GM08714 (cell line): Measurements from ENCODE around the gene EXOSC9.

ENCODE experiments used
- H3K4me3 ChIP-seq: fragments of 200-500 bp; sonication (Bioruptor generic); 2 replicates; pipeline ENCODE4 v1.5.1; 2014; ENCODE audit warnings: mild to moderate bottlenecking, low read length, inconsistent platforms
- ZNF274 ChIP-seq: IDR thresholded peaks from 2 replicates; pipeline ENCODE4 v1.6.1; 2012; ENCODE audit warnings: mild to moderate bottlenecking, low read depth, low read length

EXOSC9 gene

DNA sequence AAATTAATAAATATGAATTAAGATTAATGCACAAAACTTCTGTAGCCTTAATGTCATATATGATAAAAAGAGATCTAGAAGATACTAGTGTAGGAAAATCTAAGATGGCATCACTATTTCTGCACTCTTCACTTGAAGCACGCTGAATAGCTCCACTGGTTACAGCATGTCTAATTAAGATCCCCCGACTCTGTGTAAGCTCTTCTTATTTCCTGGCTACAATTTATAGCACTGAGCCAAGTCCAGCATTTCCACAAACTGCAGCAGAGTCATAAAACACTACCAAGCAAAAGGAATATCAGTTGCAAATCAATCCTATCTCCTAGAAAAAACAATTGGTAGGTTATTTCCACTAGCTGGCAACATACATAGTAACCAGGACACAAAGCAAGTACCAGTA is 23.8 kb downstream of the EXOSC9 start:
- H3K4me3 ChIP-seq: no peak overlapping the region
- TF ChIP-seq ZNF274: no peak

DNA sequence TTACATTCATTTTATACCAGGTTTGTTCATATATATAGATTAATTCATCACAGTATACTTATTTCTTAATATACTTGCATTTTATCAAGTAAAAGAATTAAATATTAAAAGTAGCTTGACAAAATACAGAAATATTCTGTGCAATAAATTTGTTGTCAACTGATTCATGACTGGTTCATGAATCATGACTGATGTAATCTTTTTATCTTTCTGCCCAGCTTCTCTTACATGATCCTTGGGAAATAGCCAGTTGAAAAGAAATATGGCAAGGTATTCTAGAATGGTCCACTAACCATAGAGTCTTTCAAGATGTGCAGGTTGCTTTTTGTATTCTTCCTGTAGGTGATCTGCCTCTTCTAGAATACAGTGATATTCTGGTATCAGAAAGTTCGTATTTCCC is 26.7 kb downstream of the EXOSC9 start:
- H3K4me3 ChIP-seq: no peak overlapping the region
- TF ChIP-seq ZNF274: no peak

DNA sequence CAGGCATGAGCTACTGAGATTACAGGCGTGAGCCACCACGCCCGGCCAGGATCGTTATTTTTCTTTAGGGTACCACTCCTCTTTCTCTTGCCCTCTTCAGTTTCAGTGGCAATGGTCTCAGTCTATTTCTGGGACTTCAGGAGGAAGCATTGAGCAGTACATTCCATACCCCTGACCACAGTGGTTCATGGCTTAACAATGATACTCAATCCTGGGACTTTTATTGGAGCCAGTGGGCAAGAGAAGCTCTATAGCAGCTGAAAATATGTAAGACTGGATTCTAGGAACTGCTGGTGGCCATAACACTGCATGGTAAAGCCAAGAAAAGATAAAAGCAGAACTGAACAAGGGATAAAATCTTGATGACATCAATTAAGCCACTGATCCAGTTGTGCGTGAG is 28.4 kb downstream of the EXOSC9 start:
- TF ChIP-seq ZNF274: no peak

DNA sequence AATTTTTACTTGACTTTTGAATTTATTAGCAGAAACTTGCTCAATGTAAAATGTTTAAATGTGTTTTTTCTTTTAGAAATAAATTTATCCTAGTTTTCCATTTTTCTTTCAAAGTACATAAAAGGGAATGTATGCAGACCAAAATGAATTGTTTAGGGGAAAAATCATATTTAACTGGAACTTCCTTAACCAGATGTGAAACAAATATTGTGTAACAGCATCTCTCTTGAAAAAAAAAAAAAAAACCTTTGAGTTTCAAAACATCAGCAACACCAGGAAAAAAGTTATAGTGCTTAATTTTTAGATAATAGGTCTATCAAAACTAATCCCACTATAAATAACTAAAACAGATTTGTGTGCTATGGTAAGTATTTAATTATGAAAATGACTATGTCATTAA is 37.0 kb downstream of the EXOSC9 start:
- H3K4me3 ChIP-seq: no peak overlapping the region
- TF ChIP-seq ZNF274: no peak

More for the DNA sequence above, 28.4 kb downstream of the EXOSC9 start:
- no peak overlapping the region for H3K4me3 ChIP-seq

DNA sequence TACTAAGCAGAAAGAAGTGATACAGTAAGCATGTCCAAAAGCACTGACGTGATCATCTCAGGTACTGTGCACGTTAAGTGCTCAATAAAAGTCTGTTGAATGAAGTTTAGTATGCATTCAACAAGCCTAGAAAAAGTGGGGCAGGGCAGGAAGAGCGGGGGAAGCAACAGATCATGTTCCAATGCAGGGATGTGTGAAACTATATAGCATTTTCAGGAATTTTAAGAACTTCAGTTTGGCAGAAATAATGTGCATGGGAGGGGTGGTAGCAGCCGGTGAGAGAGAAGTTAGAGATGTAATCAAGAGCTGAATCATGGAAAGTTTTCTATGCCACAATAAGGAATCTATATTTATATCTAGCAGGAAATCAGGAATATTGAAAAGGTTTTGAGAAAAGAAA is 41.7 kb downstream of the EXOSC9 start:
- no peak for TF ChIP-seq ZNF274
- H3K4me3 ChIP-seq: no peak overlapping the region

DNA sequence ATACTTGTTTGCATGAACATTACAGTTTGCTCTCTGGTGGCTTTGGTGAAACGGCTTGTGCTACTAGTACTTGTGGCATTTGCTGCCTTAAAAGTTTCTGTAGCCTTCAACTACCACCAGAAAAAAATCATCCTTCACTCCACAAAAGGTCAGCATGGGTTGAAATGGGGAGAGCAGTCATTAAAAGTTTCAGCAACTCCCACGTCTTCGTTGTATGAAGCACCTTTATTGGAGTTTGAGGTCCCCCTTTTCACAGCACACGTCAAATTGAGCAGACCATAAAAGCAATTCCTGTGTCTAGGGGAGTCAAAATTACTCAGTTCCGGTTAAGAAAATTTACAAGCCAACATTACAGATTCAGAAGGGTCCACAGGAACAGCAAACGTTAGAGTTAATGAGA is 45.5 kb downstream of the EXOSC9 start:
- TF ChIP-seq ZNF274: no peak
- H3K4me3 ChIP-seq: no peak overlapping the region

DNA sequence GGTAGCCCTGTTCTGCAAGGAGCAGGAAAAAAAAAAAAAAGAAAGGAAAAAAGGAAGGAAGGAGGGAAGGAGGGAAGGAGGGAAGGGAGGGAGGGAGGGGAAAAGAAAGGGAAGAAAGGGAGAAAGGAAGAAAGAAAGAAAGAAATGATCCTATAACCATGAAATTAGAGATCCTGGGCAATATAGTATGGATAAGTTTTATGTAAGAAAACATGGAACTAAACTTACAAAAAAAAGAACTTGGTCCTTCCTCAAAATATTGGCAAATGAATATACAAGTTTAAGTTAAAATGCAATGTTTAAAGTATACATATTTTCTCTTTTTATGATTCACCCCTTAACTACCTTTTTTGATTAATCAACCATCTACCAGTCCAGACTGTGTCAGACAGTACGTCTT is 50.2 kb downstream of the EXOSC9 start:
- no peak overlapping the region for H3K4me3 ChIP-seq

DNA sequence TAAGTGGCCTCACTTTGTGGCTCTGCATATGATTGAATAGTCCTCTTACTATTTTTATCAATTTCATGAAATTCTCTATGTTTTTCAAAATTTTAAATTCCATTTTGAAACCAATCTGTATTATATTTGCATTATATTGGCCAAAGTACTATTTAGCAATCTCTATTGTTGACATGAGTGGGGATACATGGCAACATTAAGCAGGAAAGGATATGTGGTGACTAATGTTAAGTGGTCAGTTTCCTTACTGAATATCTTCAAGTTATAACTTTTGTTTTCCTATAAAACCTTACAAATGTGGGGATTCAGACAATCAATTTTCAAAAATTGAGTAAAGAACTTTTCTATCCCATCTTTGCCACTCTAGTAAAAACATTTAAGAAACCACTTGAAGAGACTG is 59.0 kb downstream of the EXOSC9 start:
- H3K4me3 ChIP-seq: no peak overlapping the region
- TF ChIP-seq ZNF274: no peak

More for the DNA sequence above, 50.2 kb downstream of the EXOSC9 start:
- no peak for TF ChIP-seq ZNF274

DNA sequence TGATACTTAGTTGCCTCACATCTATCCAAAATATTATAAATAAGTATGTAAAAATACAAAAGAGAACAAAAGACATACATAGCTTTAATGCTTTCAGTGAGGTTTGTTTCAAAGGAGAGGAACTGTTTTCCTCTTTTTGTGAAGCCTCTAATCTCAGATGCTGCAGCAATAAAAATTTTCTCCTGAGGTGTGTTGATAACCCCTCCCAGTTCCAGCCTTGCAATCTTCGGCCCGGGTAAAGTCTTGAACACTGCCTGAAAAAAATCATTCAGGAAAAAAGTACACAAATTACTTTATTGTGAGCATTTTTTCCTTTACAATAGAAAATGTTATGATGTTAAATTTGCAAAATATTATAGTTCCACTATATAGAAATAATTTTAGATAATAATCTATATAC is 60.3 kb downstream of the EXOSC9 start:
- no peak overlapping the region for H3K4me3 ChIP-seq
- no peak for TF ChIP-seq ZNF274

DNA sequence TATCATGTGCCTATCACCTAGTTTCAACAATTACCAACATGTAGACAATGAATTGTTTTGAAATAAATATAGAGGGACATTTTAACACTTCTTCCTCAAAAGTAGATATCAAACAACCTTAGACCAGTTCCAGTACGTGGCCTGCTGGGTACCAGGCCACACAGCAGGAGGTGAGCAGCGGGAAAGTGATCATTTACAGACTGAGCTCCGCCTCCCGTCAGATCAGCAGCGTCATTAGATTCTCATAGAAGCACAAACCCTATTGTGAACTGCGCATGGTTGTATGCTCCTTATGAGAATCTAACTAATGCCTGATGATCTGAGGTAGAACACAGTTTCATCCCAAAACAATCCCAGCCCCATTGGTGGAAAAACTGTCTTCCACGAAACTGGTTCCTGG is 62.7 kb downstream of the EXOSC9 start:
- no peak for TF ChIP-seq ZNF274
- no peak overlapping the region for H3K4me3 ChIP-seq
